Kidney epithelial cell (primary cell): ENCODE data around the gene LRRC27. TPM values are rescaled to one million over a fixed set of nuclear protein-coding genes. Genes with fewer than 3 reads are reported as not detected.

Experiments used
- DNase-seq: peaks from one replicate; pipeline ENCODE4 v3.0.0-alpha.2; 2010; ENCODE audit warnings: low read depth
- H3K27me3 ChIP-seq: 2 replicates; pipeline ENCODE4 v1.6.0; 2011; ENCODE audit warnings: low read length; ENCODE audit not compliant: control insufficient read depth, insufficient read depth
- H3K36me3 ChIP-seq: 2 replicates; pipeline ENCODE4 v1.5.1; 2011; ENCODE audit warnings: low read length; ENCODE audit not compliant: control insufficient read depth, insufficient read depth
- H3K4me3 ChIP-seq: 2 replicates; pipeline ENCODE4 v1.5.1; 2011; ENCODE audit warnings: low read depth, mild to moderate bottlenecking, control low read depth, low read length
- total RNA-seq: library from RNA; depleted of rRNA; stranded (reverse); fragments of >200 nt; gene quantifications from 2 replicates; pipeline ENCODE4 v1.2.3, GENCODE V29; 2015
- TF ChIP-seq, protein P1 (sequence below): IDR thresholded peaks from 2 replicates; pipeline ENCODE4 v1.5.1; 2011; ENCODE audit warnings: mild to moderate bottlenecking, moderate library complexity, low read length, control low read depth, inconsistent platforms; ENCODE audit not compliant: insufficient read depth, poor library complexity, severe bottlenecking

The LRRC27 gene
- total RNA-seq, 1 donor from 2014 or later, result 13.3 TPM

DNA sequence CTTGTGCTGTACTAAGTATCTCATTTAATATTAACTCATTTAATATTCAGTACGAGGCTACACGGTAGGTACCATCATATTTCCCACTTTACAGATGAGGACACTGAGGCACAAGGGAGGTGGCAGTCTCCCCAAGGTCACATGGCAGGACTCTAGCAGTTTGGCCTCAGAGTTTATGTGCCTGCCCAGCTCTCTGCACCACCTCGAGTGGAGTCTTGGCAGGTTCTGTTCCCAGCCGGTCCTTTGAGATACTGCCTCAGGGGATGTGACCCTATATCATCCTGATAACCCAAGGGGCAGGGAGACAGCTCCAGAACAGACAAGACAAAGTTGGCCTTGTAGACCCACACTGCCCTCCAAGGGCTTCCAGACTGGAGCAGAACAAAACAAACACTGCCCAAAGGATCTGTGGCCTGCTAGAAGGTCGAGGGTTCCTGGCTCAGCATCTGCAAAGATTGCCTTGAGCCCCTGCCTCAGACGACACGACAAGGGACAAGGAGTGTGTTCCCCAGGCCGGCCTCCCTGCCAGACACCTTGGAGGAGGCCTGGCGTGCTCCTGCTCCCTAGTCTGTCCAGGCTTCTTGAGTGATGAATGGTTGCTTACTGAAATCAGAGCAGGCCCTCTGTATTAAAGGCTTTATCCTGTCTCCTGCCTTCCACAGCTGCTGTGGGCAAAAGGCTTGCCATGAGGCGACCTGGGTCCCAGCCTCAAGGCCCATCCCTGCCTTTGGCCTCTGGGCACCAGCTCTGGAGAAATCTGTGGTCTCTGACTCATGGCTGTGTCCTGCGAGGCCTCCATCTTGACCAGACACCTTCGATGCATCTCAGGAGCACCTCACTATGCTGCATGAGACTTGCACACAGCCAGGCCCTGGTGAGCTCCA, 61.1 kb downstream of the LRRC27 start:
- no peaks in the 10 kb centered on the region for H3K36me3 ChIP-seq
- TF ChIP-seq, protein P1, sequence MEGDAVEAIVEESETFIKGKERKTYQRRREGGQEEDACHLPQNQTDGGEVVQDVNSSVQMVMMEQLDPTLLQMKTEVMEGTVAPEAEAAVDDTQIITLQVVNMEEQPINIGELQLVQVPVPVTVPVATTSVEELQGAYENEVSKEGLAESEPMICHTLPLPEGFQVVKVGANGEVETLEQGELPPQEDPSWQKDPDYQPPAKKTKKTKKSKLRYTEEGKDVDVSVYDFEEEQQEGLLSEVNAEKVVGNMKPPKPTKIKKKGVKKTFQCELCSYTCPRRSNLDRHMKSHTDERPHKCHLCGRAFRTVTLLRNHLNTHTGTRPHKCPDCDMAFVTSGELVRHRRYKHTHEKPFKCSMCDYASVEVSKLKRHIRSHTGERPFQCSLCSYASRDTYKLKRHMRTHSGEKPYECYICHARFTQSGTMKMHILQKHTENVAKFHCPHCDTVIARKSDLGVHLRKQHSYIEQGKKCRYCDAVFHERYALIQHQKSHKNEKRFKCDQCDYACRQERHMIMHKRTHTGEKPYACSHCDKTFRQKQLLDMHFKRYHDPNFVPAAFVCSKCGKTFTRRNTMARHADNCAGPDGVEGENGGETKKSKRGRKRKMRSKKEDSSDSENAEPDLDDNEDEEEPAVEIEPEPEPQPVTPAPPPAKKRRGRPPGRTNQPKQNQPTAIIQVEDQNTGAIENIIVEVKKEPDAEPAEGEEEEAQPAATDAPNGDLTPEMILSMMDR, result no peak
- no peak for DNase-seq
- no peak overlapping the region for H3K4me3 ChIP-seq
- peaks cover 12% of the 10 kb centered on the region for H3K27me3 ChIP-seq

DNA sequence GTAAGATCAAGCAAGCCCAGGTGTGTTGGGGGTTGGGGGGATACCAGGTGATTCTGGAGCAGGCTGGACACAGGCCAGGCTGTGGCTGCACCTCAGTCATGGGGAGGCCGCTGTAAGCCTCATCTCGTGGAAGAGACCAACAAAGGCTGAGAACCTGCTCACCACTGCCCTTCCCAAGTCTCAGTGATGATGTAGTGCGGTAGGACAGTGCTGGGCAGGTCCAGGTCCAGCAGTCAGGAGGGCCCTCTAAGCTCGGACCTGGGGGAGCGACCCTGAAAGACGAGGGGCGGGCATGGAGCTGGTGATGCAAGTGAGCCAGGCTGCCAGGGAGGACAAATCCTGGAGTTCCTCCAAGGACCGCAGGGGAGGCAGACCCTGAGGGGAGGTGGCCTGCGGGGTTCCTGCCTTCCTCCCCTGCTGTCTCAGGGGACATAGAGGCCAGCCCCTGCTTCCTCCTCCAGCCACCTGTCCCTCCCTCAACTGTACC, 61.7 kb downstream of the LRRC27 start:
- Histone ChIP-seq H3K4me3 (no peak overlapping the region), H3K27me3 (peaks cover 12% of the 10 kb centered on the region), H3K36me3 (no peaks in the 10 kb centered on the region)
- DNase-seq, result no peak
- TF ChIP-seq, protein P1, result no peak

DNA sequence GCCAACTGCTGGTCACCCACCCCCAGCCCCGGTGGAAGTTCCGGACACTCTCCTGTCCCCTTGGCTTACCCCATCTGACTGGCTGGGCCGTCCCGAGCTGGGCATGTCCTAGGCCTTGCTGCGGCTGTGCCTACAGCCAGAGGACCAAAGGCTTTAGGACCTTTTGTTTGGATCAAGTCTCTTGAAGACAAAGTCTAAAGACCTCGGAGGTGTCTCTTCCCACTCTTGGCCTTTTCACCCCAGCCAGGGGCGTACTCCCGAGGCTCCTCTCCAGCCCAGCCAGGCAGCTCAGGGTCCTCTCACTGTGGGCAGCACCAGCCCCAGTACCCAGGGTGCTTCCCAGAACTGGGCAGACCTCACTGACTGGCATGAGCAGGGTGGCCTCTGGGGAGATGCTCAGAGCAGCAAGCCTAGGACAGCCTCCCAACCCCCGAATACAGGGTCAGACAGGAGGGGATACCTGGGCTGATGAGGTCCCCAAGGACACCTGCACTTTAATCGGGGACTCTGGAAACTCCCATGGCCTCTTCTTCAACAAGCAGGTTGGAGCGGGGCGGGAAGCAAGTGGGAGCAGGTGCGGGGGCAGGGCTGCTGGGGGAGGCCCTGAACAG, 62.3 kb downstream of the LRRC27 start:
- DNase-seq, result no peak
- TF ChIP-seq, protein P1, result no peak
- Histone ChIP-seq H3K4me3 (no peak overlapping the region), H3K27me3 (peaks cover 6% of the 10 kb centered on the region), H3K36me3 (no peaks in the 10 kb centered on the region)

DNA sequence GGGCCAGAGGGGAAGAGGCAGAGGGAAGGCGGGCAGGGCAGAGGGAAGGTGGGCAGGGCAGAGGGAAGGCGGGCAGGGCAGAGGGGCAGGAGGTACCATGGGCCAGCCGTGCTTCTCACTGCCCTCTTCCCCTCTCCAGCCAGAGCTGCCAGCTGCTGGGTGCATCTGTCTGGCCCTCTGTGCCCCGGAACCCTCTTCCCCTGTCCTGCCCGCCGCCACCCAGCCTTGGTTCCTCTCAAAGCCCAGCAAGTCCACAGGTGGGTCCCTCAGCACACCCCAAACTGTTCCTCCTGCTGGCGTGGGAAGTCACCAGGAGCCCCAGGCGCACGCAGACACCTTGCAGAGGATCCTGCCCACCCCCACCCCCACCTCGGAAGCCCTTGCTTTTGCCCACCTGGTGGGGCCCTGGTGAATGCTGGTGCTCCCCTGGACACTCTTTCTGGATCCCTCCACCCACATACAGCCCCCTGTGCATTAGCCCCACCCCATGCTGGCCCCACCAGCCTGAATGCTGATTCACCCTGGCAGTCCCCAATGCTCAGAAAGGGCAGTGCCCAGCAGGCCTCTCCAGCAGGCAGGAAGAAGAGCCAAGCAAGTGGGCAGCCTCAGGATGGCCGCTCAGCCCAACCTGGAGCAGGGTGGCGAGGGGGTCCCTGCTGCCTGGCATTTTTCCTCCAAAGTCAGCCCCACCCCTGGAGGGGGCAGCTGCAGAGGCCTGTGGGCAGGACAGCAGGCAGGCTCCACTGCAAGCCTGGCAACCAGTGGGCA, 63.1 kb downstream of the LRRC27 start:
- no peak overlapping the region for H3K4me3 ChIP-seq

DNA sequence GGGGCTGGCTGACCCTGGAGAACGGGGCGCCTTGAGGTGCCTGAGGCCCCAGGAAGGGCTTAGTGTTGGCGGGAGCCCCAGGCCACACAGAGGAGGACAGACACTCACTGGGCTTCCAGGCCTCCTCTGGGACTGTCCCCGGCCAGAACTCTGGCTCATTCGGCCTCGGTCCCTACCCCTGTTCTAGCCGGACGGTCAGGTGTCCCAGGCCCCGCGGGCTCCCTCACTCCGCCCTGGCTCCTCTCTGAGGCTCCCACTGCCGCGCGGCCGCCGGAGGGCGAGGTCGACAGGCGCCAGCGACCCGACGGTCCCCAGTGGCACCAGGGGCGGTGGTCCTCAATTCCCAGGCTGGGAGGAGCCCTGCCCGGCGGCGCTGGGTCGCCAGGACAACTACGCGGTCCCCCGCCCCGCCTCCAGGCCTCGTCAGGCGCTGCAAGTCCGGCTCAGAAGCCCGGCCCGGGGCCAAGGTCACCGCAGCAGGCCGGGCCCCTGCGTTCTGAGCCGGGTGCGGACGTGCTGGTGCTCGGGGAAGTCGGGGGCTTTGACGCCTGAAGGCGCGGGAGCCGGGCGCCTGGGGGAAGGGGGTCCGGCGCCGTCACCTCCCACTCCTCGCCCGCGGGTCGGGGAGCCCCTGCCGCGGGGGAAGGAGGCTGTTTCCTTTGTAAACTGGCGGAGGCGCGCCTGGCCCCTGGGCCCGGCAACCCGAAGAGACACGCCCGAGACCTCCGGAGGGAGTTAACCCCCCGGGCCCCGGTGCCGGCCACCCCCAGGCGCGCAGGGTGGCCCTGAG, 63.9 kb downstream of the LRRC27 start:
- H3K27me3 ChIP-seq, result no peaks in the 10 kb centered on the region
- peak overlapping the region; percentile 70 for H3K4me3 ChIP-seq

More for the DNA sequence above, 63.1 kb downstream of the LRRC27 start:
- DNase-seq, result no peak
- H3K36me3 ChIP-seq, result no peaks in the 10 kb centered on the region
- TF ChIP-seq, protein P1, result no peak
- no peaks in the 10 kb centered on the region for H3K27me3 ChIP-seq

More for the DNA sequence above, 63.9 kb downstream of the LRRC27 start:
- no peaks in the 10 kb centered on the region for H3K36me3 ChIP-seq
- TF ChIP-seq, protein P1, result no peak
- DNase-seq, result no peak
